ENCODE data around the gene MRPL52. TPM values are rescaled to one million over a fixed set of nuclear protein-coding genes. Genes with fewer than 3 reads are reported as not detected.
A peak's percentile ranks its signal among the peaks of the same experiment; 100 is the strongest.

MRPL52 gene
- total and polyA plus RNA-seq, 2 of the 13 experiments (the other 11 are each of a cell fraction or from before 2014, with no cell fraction given) = 118 to 329 TPM

DNA sequence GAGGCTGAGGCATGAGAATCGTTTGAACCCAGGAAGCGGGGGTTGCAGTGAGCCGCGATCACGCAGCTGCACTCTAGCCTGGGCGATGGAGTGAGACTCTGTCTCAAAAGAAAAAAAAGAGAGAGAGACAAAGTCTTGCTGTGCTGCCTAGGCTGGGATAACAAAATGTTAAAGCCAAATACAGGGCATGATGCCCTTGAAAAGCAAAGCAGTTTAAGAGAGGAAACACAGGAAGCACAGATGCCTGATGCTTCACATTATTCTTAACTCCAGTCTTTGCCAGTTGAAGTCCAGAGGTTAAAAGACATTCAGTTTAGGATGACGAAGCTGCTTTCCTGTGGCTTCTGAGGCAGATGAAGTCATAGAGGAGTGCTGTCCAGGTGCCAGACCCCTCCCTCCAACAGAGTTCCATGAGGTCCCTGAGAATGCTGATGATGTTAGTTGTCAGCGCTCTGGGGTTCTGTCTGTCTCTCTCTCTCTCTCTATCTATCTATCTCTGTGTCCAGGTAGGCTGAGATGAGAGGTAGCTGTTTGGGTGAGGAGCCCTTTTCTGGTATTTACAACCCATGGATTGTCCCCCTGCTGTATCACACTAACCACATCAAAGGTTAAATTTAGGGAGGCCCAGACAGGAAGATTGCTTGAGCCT, 4.9 kb upstream of the MRPL52 start (continued):
- TF ChIP-seq POLR2AphosphoS2 (IDR thresholded peaks at IDR 0.05; ENCODE audit: low read depth, low read length) (no peak), ZNF230 (CRISPR knock-in tag; IDR thresholded peaks at IDR 0.05) (0 out of 2 replicates have a peak, but pooled peaks have one; percentile 34), ETV6 (CRISPR knock-in tag; conservative IDR thresholded peaks at IDR 0.05) (no peak), CHD4 (IDR thresholded peaks at IDR 0.05; ENCODE audit: borderline replicate concordance, low read length) (no peak), WIZ (CRISPR knock-in tag; IDR thresholded peaks at IDR 0.05) (no peak), RXRB (CRISPR knock-in tag; IDR thresholded peaks at IDR 0.05; ENCODE audit: borderline replicate concordance) (peak; percentile 30; the same call in 1 of the 2 replicates), KDM5B (CRISPR knock-in tag; IDR thresholded peaks at IDR 0.05; ENCODE audit: borderline replicate concordance) (peak; percentile 57; the same call in 1 of the 2 replicates), NCOA5 (CRISPR knock-in tag; IDR thresholded peaks at IDR 0.05) (no peak), SIX4 (CRISPR knock-in tag; IDR thresholded peaks at IDR 0.05) (0 out of 2 replicates have a peak, but pooled peaks have one; percentile 12), PITX1 (CRISPR knock-in tag; IDR thresholded peaks at IDR 0.05) (no peak), EP300 (IDR thresholded peaks at IDR 0.05; ENCODE audit: low read depth in 2 of 2, low read length in 2 of 2) (no peak), EP300 (CRISPR knock-in tag; IDR thresholded peaks at IDR 0.05; ENCODE audit: borderline replicate concordance) (0 out of 2 replicates have a peak, but pooled peaks have one; percentile 27), PHF5A (CRISPR knock-in tag; IDR thresholded peaks at IDR 0.05; ENCODE audit: low read depth, unreplicated experiment) (peak; percentile 52), ASH2L (IDR thresholded peaks at IDR 0.05; ENCODE audit: insufficient read length, low read depth, low read length) (no peak), FOXA3 (CRISPR knock-in tag; IDR thresholded peaks at IDR 0.05) (no peak), YEATS4 (CRISPR knock-in tag; IDR thresholded peaks at IDR 0.05; ENCODE audit: borderline replicate concordance) (peak; percentile 15; the same call in 1 of the 2 replicates)
- TF ChIP-seq, protein P1, sequence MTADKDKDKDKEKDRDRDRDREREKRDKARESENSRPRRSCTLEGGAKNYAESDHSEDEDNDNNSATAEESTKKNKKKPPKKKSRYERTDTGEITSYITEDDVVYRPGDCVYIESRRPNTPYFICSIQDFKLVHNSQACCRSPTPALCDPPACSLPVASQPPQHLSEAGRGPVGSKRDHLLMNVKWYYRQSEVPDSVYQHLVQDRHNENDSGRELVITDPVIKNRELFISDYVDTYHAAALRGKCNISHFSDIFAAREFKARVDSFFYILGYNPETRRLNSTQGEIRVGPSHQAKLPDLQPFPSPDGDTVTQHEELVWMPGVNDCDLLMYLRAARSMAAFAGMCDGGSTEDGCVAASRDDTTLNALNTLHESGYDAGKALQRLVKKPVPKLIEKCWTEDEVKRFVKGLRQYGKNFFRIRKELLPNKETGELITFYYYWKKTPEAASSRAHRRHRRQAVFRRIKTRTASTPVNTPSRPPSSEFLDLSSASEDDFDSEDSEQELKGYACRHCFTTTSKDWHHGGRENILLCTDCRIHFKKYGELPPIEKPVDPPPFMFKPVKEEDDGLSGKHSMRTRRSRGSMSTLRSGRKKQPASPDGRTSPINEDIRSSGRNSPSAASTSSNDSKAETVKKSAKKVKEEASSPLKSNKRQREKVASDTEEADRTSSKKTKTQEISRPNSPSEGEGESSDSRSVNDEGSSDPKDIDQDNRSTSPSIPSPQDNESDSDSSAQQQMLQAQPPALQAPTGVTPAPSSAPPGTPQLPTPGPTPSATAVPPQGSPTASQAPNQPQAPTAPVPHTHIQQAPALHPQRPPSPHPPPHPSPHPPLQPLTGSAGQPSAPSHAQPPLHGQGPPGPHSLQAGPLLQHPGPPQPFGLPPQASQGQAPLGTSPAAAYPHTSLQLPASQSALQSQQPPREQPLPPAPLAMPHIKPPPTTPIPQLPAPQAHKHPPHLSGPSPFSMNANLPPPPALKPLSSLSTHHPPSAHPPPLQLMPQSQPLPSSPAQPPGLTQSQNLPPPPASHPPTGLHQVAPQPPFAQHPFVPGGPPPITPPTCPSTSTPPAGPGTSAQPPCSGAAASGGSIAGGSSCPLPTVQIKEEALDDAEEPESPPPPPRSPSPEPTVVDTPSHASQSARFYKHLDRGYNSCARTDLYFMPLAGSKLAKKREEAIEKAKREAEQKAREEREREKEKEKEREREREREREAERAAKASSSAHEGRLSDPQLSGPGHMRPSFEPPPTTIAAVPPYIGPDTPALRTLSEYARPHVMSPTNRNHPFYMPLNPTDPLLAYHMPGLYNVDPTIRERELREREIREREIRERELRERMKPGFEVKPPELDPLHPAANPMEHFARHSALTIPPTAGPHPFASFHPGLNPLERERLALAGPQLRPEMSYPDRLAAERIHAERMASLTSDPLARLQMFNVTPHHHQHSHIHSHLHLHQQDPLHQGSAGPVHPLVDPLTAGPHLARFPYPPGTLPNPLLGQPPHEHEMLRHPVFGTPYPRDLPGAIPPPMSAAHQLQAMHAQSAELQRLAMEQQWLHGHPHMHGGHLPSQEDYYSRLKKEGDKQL (CRISPR knock-in tag; IDR thresholded peaks at IDR 0.05; ENCODE audit: low read depth) = no peak
- TF ChIP-seq, protein P2, sequence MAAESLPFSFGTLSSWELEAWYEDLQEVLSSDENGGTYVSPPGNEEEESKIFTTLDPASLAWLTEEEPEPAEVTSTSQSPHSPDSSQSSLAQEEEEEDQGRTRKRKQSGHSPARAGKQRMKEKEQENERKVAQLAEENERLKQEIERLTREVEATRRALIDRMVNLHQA (CRISPR knock-in tag; IDR thresholded peaks at IDR 0.05) = no peak
- TF ChIP-seq, protein P3, sequence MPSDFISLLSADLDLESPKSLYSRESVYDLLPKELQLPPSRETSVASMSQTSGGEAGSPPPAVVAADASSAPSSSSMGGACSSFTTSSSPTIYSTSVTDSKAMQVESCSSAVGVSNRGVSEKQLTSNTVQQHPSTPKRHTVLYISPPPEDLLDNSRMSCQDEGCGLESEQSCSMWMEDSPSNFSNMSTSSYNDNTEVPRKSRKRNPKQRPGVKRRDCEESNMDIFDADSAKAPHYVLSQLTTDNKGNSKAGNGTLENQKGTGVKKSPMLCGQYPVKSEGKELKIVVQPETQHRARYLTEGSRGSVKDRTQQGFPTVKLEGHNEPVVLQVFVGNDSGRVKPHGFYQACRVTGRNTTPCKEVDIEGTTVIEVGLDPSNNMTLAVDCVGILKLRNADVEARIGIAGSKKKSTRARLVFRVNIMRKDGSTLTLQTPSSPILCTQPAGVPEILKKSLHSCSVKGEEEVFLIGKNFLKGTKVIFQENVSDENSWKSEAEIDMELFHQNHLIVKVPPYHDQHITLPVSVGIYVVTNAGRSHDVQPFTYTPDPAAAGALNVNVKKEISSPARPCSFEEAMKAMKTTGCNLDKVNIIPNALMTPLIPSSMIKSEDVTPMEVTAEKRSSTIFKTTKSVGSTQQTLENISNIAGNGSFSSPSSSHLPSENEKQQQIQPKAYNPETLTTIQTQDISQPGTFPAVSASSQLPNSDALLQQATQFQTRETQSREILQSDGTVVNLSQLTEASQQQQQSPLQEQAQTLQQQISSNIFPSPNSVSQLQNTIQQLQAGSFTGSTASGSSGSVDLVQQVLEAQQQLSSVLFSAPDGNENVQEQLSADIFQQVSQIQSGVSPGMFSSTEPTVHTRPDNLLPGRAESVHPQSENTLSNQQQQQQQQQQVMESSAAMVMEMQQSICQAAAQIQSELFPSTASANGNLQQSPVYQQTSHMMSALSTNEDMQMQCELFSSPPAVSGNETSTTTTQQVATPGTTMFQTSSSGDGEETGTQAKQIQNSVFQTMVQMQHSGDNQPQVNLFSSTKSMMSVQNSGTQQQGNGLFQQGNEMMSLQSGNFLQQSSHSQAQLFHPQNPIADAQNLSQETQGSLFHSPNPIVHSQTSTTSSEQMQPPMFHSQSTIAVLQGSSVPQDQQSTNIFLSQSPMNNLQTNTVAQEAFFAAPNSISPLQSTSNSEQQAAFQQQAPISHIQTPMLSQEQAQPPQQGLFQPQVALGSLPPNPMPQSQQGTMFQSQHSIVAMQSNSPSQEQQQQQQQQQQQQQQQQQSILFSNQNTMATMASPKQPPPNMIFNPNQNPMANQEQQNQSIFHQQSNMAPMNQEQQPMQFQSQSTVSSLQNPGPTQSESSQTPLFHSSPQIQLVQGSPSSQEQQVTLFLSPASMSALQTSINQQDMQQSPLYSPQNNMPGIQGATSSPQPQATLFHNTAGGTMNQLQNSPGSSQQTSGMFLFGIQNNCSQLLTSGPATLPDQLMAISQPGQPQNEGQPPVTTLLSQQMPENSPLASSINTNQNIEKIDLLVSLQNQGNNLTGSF (CRISPR knock-in tag; IDR thresholded peaks at IDR 0.05) = no peak

Measured in HepG2 (cell line).